HFF-Myc (cell line): Measurements from ENCODE around the gene SLC51A.

Source experiments
- DNase-seq: peaks from one replicate; pipeline ENCODE4 v3.0.0-alpha.2; 2011; ENCODE audit warnings: low read depth; ENCODE audit errors: extremely low read depth
- H3K4me3 ChIP-seq: replicated peaks from 2 replicates; pipeline ENCODE4 v1.5.1; 2011; ENCODE audit warnings: low read depth, mild to moderate bottlenecking, control low read depth, low read length
- CTCF ChIP-seq: IDR thresholded peaks from 2 replicates; pipeline ENCODE4 v1.5.1; 2012; ENCODE audit warnings: mild to moderate bottlenecking, low read depth, low read length, control low read depth; ENCODE audit errors: missing control alignments

Gene SLC51A

GRCh38 chr3:196222876-196223595 is 6.7 kb downstream of the SLC51A start:
- no peak for TF ChIP-seq CTCF
- H3K4me3 ChIP-seq, result no peak overlapping the region
- no peak for DNase-seq

- TF ChIP-seq CTCF, result no peak
- DNase-seq, result no peak
- no peak overlapping the region for H3K4me3 ChIP-seq
Measured at GRCh38 chr3:196225086-196225485, 8.8 kb downstream of the SLC51A start.

- TF ChIP-seq CTCF, result no peak
- H3K4me3 ChIP-seq, result no peak overlapping the region
Measured at GRCh38 chr3:196225763-196226364, 9.5 kb downstream of the SLC51A start.

GRCh38 chr3:196227121-196227561 is 10.8 kb downstream of the SLC51A start:
- no peak for DNase-seq
- no peak overlapping the region for H3K4me3 ChIP-seq
- no peak for TF ChIP-seq CTCF

More at GRCh38 chr3:196225763-196226364, 9.5 kb downstream of the SLC51A start:
- DNase-seq, result no peak

GRCh38 chr3:196227629-196228493 is 11.5 kb downstream of the SLC51A start:
- no peak for DNase-seq
- H3K4me3 ChIP-seq, result no peak overlapping the region
- no peak for TF ChIP-seq CTCF

- TF ChIP-seq CTCF, result no peak
- no peak overlapping the region for H3K4me3 ChIP-seq
- DNase-seq, result no peak
Measured at GRCh38 chr3:196232154-196232881, 16.0 kb downstream of the SLC51A start.
